HEK293 (cell line): Measurements from ENCODE around the gene TLE4.

ENCODE experiments used
- CTCF ChIP-seq: fragments of 450-650 bp; formaldehyde crosslinking; IDR thresholded peaks from 2 replicates; pipeline ENCODE4 v1.5.1; 2016; ENCODE audit warnings: missing biosample characterization, missing genetic modification characterization
- OSR2 ChIP-seq: fragments of 450-650 bp; formaldehyde crosslinking; IDR thresholded peaks from 2 replicates; pipeline ENCODE4 v1.5.1; 2016; ENCODE audit warnings: missing biosample characterization, missing genetic modification characterization
- REST ChIP-seq: fragments of 450-650 bp; formaldehyde crosslinking; IDR thresholded peaks from 2 replicates; pipeline ENCODE4 v1.5.1; 2016; ENCODE audit warnings: missing biosample characterization, missing genetic modification characterization
- ZNF521 ChIP-seq: fragments of 450-650 bp; formaldehyde crosslinking; IDR thresholded peaks from 2 replicates; pipeline ENCODE4 v1.5.1; 2017; ENCODE audit warnings: missing biosample characterization, mild to moderate bottlenecking, missing genetic modification characterization
- TF ChIP-seq, protein P1 (sequence below): fragments of 450-650 bp; formaldehyde crosslinking; optimal IDR thresholded peaks from 2 replicates; pipeline ENCODE3; 2016; ENCODE audit warnings: missing biosample characterization, mild to moderate bottlenecking, missing genetic modification characterization

- no peak for TF ChIP-seq REST (tag by site-specific recombination)
- no peak for TF ChIP-seq OSR2 (tag by site-specific recombination)
- no peak for TF ChIP-seq CTCF
- no peak for TF ChIP-seq ZNF521 (tag by site-specific recombination)
- TF ChIP-seq, protein P1, sequence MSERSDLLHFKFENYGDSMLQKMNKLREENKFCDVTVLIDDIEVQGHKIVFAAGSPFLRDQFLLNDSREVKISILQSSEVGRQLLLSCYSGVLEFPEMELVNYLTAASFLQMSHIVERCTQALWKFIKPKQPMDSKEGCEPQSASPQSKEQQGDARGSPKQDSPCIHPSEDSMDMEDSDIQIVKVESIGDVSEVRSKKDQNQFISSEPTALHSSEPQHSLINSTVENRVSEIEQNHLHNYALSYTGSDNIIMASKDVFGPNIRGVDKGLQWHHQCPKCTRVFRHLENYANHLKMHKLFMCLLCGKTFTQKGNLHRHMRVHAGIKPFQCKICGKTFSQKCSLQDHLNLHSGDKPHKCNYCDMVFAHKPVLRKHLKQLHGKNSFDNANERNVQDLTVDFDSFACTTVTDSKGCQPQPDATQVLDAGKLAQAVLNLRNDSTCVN (tag by site-specific recombination), result peak; percentile 66
Measured at GRCh38 chr9:79572608-79573411, 1.0 kb downstream of the TLE4 start.
